Mesenchymal stem cell (in vitro differentiated cells and primary cell): Measurements from ENCODE around the gene SAA2.
"Not testable (repeated sequence)": the region's sequence is repeated elsewhere in the genome, so short reads cannot be mapped to it uniquely, and the experiment has no call there.

Experiments
- DNase-seq: peaks from one replicate; pipeline ENCODE4 v3.0.0-alpha.2; 2013
- H2AFZ ChIP-seq: one replicate; pipeline ENCODE4 v1.6.1; 2013; ENCODE audit warnings: low read depth, mild to moderate bottlenecking, control low read depth, inconsistent platforms, low read length, moderate library complexity
- H2AK5ac ChIP-seq: 2 replicates; pipeline ENCODE4 v1.6.1; 2013; ENCODE audit warnings: low read length, moderate library complexity, mild to moderate bottlenecking, inconsistent platforms; ENCODE audit not compliant: severe bottlenecking
- H2BK120ac ChIP-seq: one replicate; pipeline ENCODE4 v1.6.1; 2013; ENCODE audit warnings: low read depth, mild to moderate bottlenecking, inconsistent platforms, low read length, moderate library complexity
- H2BK12ac ChIP-seq, 2 experiments: one replicate each; pipeline ENCODE4 v1.6.1; 2013; ENCODE audit warnings: inconsistent platforms in 2 of 2, low read length in 2 of 2, mild to moderate bottlenecking in 2 of 2, moderate library complexity in 2 of 2, control low read depth in 1 of 2
- H2BK15ac ChIP-seq: one replicate; pipeline ENCODE4 v1.6.1; 2013; ENCODE audit warnings: mild to moderate bottlenecking, low read depth, inconsistent platforms; ENCODE audit not compliant: poor library complexity, severe bottlenecking
- H2BK5ac ChIP-seq: 2 replicates; pipeline ENCODE4 v1.6.1; 2013; ENCODE audit warnings: low read depth, mild to moderate bottlenecking, low read length, control low read depth, inconsistent platforms; ENCODE audit not compliant: poor library complexity, severe bottlenecking
- H3K14ac ChIP-seq, 2 experiments: one replicate each; pipeline ENCODE4 v1.6.1; 2013; ENCODE audit warnings: inconsistent platforms in 2 of 2, low read length in 2 of 2, control low read depth in 1 of 2, mild to moderate bottlenecking in 1 of 2, moderate library complexity in 1 of 2
- H3K18ac ChIP-seq, 2 experiments: one replicate each; pipeline ENCODE4 v1.6.1; 2013; ENCODE audit warnings: inconsistent platforms in 2 of 2, low read length in 2 of 2, control low read depth in 1 of 2, low read depth in 1 of 2, mild to moderate bottlenecking in 1 of 2
- H3K23ac ChIP-seq, 2 experiments: one replicate each; pipeline ENCODE4 v1.6.1; 2013; ENCODE audit warnings: inconsistent platforms in 2 of 2, low read length in 2 of 2, mild to moderate bottlenecking in 2 of 2, moderate library complexity in 2 of 2, control low read depth in 1 of 2
- H3K27ac ChIP-seq: 2 replicates; pipeline ENCODE4 v1.5.1; 2013; ENCODE audit warnings: mild to moderate bottlenecking, moderate library complexity, low read length, control low read depth, inconsistent platforms; ENCODE audit not compliant: poor library complexity, severe bottlenecking
- H3K27me3 ChIP-seq, 2 experiments: 2 replicates each; pipeline versions ENCODE4 v1.6.1 to v1.7.0; 2013; ENCODE audit warnings: low read length in 2 of 2, mild to moderate bottlenecking in 2 of 2, moderate library complexity in 2 of 2, control low read depth in 1 of 2, inconsistent platforms in 1 of 2; ENCODE audit not compliant: control insufficient read depth in 1 of 2, insufficient read depth in 1 of 2
- H3K36me3 ChIP-seq, 2 experiments: 2 replicates each; pipeline versions ENCODE4 v1.6.1 to v1.7.0; 2013; ENCODE audit warnings: low read length in 2 of 2, control low read depth in 1 of 2, inconsistent platforms in 1 of 2, low read depth in 1 of 2, mild to moderate bottlenecking in 1 of 2; ENCODE audit not compliant: insufficient read depth in 2 of 2, control insufficient read depth in 1 of 2
- H3K4ac ChIP-seq, 2 experiments: one replicate each; pipeline ENCODE4 v1.6.1; 2013; ENCODE audit warnings: inconsistent platforms in 2 of 2, low read length in 2 of 2, mild to moderate bottlenecking in 2 of 2, moderate library complexity in 2 of 2, control low read depth in 1 of 2, low read depth in 1 of 2
- H3K4me1 ChIP-seq: 2 replicates; pipeline ENCODE4 v1.6.1; 2013; ENCODE audit warnings: low read depth, low read length, control low read depth; ENCODE audit not compliant: control insufficient read depth, insufficient read depth
- H3K4me2 ChIP-seq: 2 replicates; pipeline ENCODE4 v1.6.1; 2013; ENCODE audit warnings: low read length, mild to moderate bottlenecking, inconsistent platforms; ENCODE audit not compliant: poor library complexity, severe bottlenecking
- H3K4me3 ChIP-seq, 2 experiments: 2 replicates each; pipeline versions ENCODE4 v1.5.1 to v1.7.0; 2013; ENCODE audit warnings: low read length in 2 of 2, mild to moderate bottlenecking in 2 of 2, control low read depth in 1 of 2, low read depth in 1 of 2; ENCODE audit not compliant: insufficient read depth in 1 of 2
- H3K79me1 ChIP-seq: replicated peaks from 2 replicates; pipeline ENCODE4 v1.6.1; 2013; ENCODE audit warnings: mild to moderate bottlenecking, control low read depth, low read length, inconsistent platforms; ENCODE audit not compliant: poor library complexity, severe bottlenecking
- H3K9ac ChIP-seq: 2 replicates; pipeline ENCODE4 v1.7.0; 2013; ENCODE audit warnings: mild to moderate bottlenecking, low read length, moderate library complexity
- H3K9me3 ChIP-seq: 2 replicates; pipeline ENCODE4 v1.7.0; 2013; ENCODE audit warnings: mild to moderate bottlenecking, low read length; ENCODE audit not compliant: control insufficient read depth
- H4K8ac ChIP-seq: one replicate; pipeline ENCODE4 v1.6.1; 2013; ENCODE audit warnings: inconsistent platforms, mild to moderate bottlenecking, low read length, moderate library complexity
- H4K91ac ChIP-seq: one replicate; pipeline ENCODE4 v1.6.1; 2013; ENCODE audit warnings: mild to moderate bottlenecking, low read length, inconsistent platforms
- WGBS: methylation state at CpG from one replicate; pipeline ENCODE4 v1.1.7; 2013; ENCODE audit warnings: mixed read lengths; 5-methylcytosine and 5-hydroxymethylcytosine counted together

The SAA2 gene

DNA sequence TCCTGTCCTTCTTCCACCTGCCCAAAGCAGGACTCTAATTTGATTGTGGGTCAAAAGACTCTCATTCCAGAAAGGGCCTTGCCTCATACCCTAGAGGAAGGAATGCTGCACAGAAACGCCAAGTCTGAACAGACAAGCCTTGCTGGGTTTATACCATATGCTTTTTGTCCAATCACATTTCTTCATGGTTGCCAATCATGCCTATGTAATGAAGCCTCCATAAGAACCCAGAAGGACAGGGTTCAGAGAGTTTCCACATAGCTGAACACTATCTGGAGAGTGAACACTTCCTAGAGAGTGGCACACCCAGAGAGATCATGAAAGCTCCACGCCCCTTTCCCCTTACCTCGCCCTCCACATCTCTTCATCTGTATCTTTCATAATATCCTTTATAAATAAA, 4.8 kb upstream of the SAA2 start:
- no peak overlapping the region for H3K14ac ChIP-seq
- no peak overlapping the region for H3K4ac ChIP-seq
- H3K18ac ChIP-seq: no peak overlapping the region
- peaks cover 8 to 15% of the 10 kb centered on the region in 2 experiments for H3K27me3 ChIP-seq
- H3K4me2 ChIP-seq: no peak overlapping the region
- no peak overlapping the region for H4K8ac ChIP-seq
- no peak overlapping the region for H2AK5ac ChIP-seq
- H2BK5ac ChIP-seq: no peak overlapping the region
- WGBS: 74% methylated on average over 1 of the region's 3 CpGs
- H4K91ac ChIP-seq: no peak overlapping the region
- H3K9ac ChIP-seq: no peak overlapping the region
- no peaks in the 10 kb centered on the region for H3K36me3 ChIP-seq
- no peaks in the 10 kb centered on the region for H3K79me1 ChIP-seq
- H2BK12ac ChIP-seq: no peak overlapping the region
- H2BK15ac ChIP-seq: no peak overlapping the region
- H3K4me3 ChIP-seq: no peak overlapping the region
- no peak overlapping the region for H3K27ac ChIP-seq
- no peak overlapping the region for H3K23ac ChIP-seq
- H2BK120ac ChIP-seq: no peak overlapping the region
- no peak overlapping the region for H2AFZ ChIP-seq
- H3K4me1 ChIP-seq: no peaks in the 10 kb centered on the region
- H3K9me3 ChIP-seq: no peaks in the 10 kb centered on the region
- DNase-seq: no peak

GRCh38 chr11:18247191-18247581, 1.3 kb downstream of the SAA2 start:
- H2BK5ac ChIP-seq, H4K8ac ChIP-seq, H3K9me3 ChIP-seq, H3K27me3 ChIP-seq, H3K27ac ChIP-seq, H3K4ac ChIP-seq, H3K36me3 ChIP-seq, H3K18ac ChIP-seq, DNase-seq, H3K4me2 ChIP-seq, H2BK12ac ChIP-seq, H3K23ac ChIP-seq, H4K91ac ChIP-seq, H3K4me3 ChIP-seq, H2AK5ac ChIP-seq, H3K14ac ChIP-seq, H2BK15ac ChIP-seq, H3K79me1 ChIP-seq, H3K9ac ChIP-seq, H2BK120ac ChIP-seq, H2AFZ ChIP-seq, H3K4me1 ChIP-seq: not testable (repeated sequence)
- 20% methylated on average over 1 of the region's 6 CpGs for WGBS

- not testable (repeated sequence) for H2BK12ac ChIP-seq, H3K14ac ChIP-seq, H2BK15ac ChIP-seq, H2BK5ac ChIP-seq, H2BK120ac ChIP-seq, H2AFZ ChIP-seq, H3K36me3 ChIP-seq, H3K23ac ChIP-seq, H3K27ac ChIP-seq, H3K4ac ChIP-seq, H4K8ac ChIP-seq, H3K9me3 ChIP-seq, H3K4me3 ChIP-seq, H3K27me3 ChIP-seq, DNase-seq, H4K91ac ChIP-seq, H3K9ac ChIP-seq, H3K79me1 ChIP-seq, H3K18ac ChIP-seq, H3K4me1 ChIP-seq, H2AK5ac ChIP-seq, H3K4me2 ChIP-seq
- 87% methylated on average over 9 of the region's 11 CpGs for WGBS
Observed at GRCh38 chr11:18246379-18247190, 1.9 kb downstream of the SAA2 start.

DNA sequence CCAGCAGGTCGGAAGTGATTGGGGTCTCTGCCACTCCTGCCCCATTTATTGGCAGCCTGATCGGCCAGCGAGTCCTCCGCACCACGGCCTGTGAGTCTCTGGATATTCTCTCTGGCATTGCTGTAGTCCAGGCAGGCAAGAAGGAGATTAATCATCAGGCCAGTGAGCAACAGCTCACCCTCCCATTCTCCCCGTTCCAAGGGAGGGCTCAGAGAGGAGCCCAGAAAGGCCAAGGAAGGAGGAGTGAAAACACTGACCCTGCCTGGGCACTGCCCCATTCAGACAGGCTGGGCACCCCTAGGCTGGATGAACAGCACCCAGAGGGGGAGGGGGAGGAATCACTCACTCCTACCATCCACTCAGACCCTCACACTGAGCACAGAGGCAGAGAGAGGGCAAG, 3.1 kb downstream of the SAA2 start:
- Histone ChIP-seq H3K4me1 (peaks cover 6% of the 10 kb centered on the region), H3K4me3 (no peak overlapping the region), H3K4me2 (no peak overlapping the region), H4K8ac (no peak overlapping the region), H3K27me3 (peaks cover 0 to 11% of the 10 kb centered on the region in 2 experiments), H4K91ac (no peak overlapping the region), H3K14ac (peak overlapping the region in 1 of 2 experiments; percentile 23), H3K23ac (no peak overlapping the region), H2BK5ac (no peak overlapping the region), H3K79me1 (no peaks in the 10 kb centered on the region), H2AK5ac (no peak overlapping the region), H2BK12ac (no peak overlapping the region), H2AFZ (no peak overlapping the region), H3K9ac (peak overlapping the region; percentile 26), H3K27ac (no peak overlapping the region), H3K36me3 (no peaks in the 10 kb centered on the region), H3K18ac (no peak overlapping the region), H3K4ac (no peak overlapping the region), H3K9me3 (no peaks in the 10 kb centered on the region), H2BK120ac (no peak overlapping the region), H2BK15ac (no peak overlapping the region)
- 95% methylated on average over 5 of the region's 6 CpGs for WGBS
- DNase-seq: no peak
